ENCODE data around the gene ABI3BP. TPM values are rescaled to one million over a fixed set of nuclear protein-coding genes. Genes with fewer than 3 reads are reported as not detected.

Gene ABI3BP
- polyA plus RNA-seq (2011; rRNA removed) (16.3 and 17.6 TPM in 2 replicates), polyA minus RNA-seq (2011; rRNA and poly(A)+ RNA removed) (3.4 and 5.9 TPM in 2 replicates)

GRCh38 chr3:100993309-100993708, at the start of gene ABI3BP:
Gene ABI3BP, minus strand, starts transcription at chr3:100993421. Its CDS starts 37 bp downstream, at chr3:100993384.
- Histone ChIP-seq H3K4me3 (ENCODE audit: low read depth, low read length) (peak within 1 kb of the TSS; percentile 44), H3K27me3 (ENCODE audit: control insufficient read depth, insufficient read depth, low read length) (no peaks in the 10 kb centered on the region), H3K36me3 (ENCODE audit: control insufficient read depth, insufficient read depth, low read length) (no peaks in the 10 kb centered on the region)
- ChIA-PET POLR2A (no interaction called here), CTCF (interaction anchor here (0.6 kb wide), 1 partner anchor 40 kb away, joined by 5 read pairs; no protein-coding TSS in a partner anchor)
- peak; percentile 44 for DNase-seq (ENCODE audit: low read depth)
- TF ChIP-seq CTCF (IDR thresholded peaks at IDR 0.05; ENCODE audit: insufficient read depth, low read depth, low read length), result no peak

GRCh38 chr3:101039285-101039684, 46.1 kb upstream of the ABI3BP start:
- CTCF ChIA-PET, result interaction anchor here (1.2 to 1.9 kb wide), 2 partner anchors 151 to 157 kb away, joined by 3 to 5 read pairs; no protein-coding TSS in a partner anchor
- POLR2A ChIA-PET, result no interaction called here

GRCh38 chr3:101038880-101039279, 45.7 kb upstream of the ABI3BP start:
- DNase-seq (ENCODE audit: low read depth), result peak; percentile 36
- POLR2A ChIA-PET, result no interaction called here
- no peak for TF ChIP-seq CTCF (IDR thresholded peaks at IDR 0.05; ENCODE audit: insufficient read depth, low read depth, low read length)
- Histone ChIP-seq H3K36me3 (ENCODE audit: control insufficient read depth, insufficient read depth, low read length) (no peaks in the 10 kb centered on the region), H3K27me3 (ENCODE audit: control insufficient read depth, insufficient read depth, low read length) (no peaks in the 10 kb centered on the region), H3K4me3 (ENCODE audit: low read depth, low read length) (no peak overlapping the region)
- CTCF ChIA-PET, result interaction anchor here (0.6 to 1.9 kb wide), 3 partner anchors 151 to 1200 kb away, joined by 3 to 5 read pairs (median 3); no protein-coding TSS in a partner anchor

More at GRCh38 chr3:101039285-101039684, 46.1 kb upstream of the ABI3BP start:
- H3K36me3 ChIP-seq (ENCODE audit: control insufficient read depth, insufficient read depth, low read length), result no peaks in the 10 kb centered on the region
- no peaks in the 10 kb centered on the region for H3K27me3 ChIP-seq (ENCODE audit: control insufficient read depth, insufficient read depth, low read length)
- DNase-seq (ENCODE audit: low read depth), result no peak
- no peak overlapping the region for H3K4me3 ChIP-seq (ENCODE audit: low read depth, low read length)
- no peak for TF ChIP-seq CTCF (IDR thresholded peaks at IDR 0.05; ENCODE audit: insufficient read depth, low read depth, low read length)

- no peak for TF ChIP-seq CTCF (IDR thresholded peaks at IDR 0.05; ENCODE audit: insufficient read depth, low read depth, low read length)
- POLR2A ChIA-PET, result no interaction called here
- DNase-seq (ENCODE audit: low read depth), result no peak
- H3K27me3 ChIP-seq (ENCODE audit: control insufficient read depth, insufficient read depth, low read length), result no peaks in the 10 kb centered on the region
- no peaks in the 10 kb centered on the region for H3K36me3 ChIP-seq (ENCODE audit: control insufficient read depth, insufficient read depth, low read length)
- CTCF ChIA-PET, result interaction anchor here (0.6 to 1.9 kb wide), 3 partner anchors 152 to 1199 kb away, joined by 3 to 5 read pairs (median 3); no protein-coding TSS in a partner anchor
- no peak overlapping the region for H3K4me3 ChIP-seq (ENCODE audit: low read depth, low read length)
Measured at GRCh38 chr3:101038393-101038792, 45.2 kb upstream of the ABI3BP start.

GRCh38 chr3:101037613-101038012, 44.4 kb upstream of the ABI3BP start:
- POLR2A ChIA-PET, result no interaction called here
- DNase-seq (ENCODE audit: low read depth), result no peak
- H3K4me3 ChIP-seq (ENCODE audit: low read depth, low read length), result no peak overlapping the region
- CTCF ChIA-PET, result no interaction called here
- no peak for TF ChIP-seq CTCF (IDR thresholded peaks at IDR 0.05; ENCODE audit: insufficient read depth, low read depth, low read length)
- H3K36me3 ChIP-seq (ENCODE audit: control insufficient read depth, insufficient read depth, low read length), result no peaks in the 10 kb centered on the region
- H3K27me3 ChIP-seq (ENCODE audit: control insufficient read depth, insufficient read depth, low read length), result no peaks in the 10 kb centered on the region

Data from BJ (cell line).